ENCODE measurements around the gene FZD7. TPM values are rescaled to one million over a fixed set of nuclear protein-coding genes. Genes with fewer than 3 reads are reported as not detected.

Gene FZD7
- polyA plus RNA-seq, 1 experiment, result 42.9 TPM

GRCh38 chr2:201986463-201986735, 47.3 kb upstream of the FZD7 start:
- no peaks in the 10 kb centered on the region for H3K27me3 ChIP-seq (ENCODE audit: control insufficient read depth, insufficient read depth, low read length)
- DNase-seq (ENCODE audit: low read depth, low spot score), result no peak

GRCh38 chr2:201987426-201987825, 46.2 kb upstream of the FZD7 start:
- DNase-seq (ENCODE audit: low read depth, low spot score), result no peak
- POLR2A ChIA-PET, result no interaction called here
- H3K9me3 ChIP-seq (ENCODE audit: control insufficient read depth, insufficient read depth, low read length), result no peaks in the 10 kb centered on the region
- H3K27me3 ChIP-seq (ENCODE audit: control insufficient read depth, insufficient read depth, low read length), result no peaks in the 10 kb centered on the region
- no peak overlapping the region for H3K27ac ChIP-seq (ENCODE audit: low read depth, low read length)
- no peak for TF ChIP-seq CTCF (IDR thresholded peaks at IDR 0.05; ENCODE audit: low read depth, low read length)
- no peak overlapping the region for H3K4me3 ChIP-seq (ENCODE audit: low read depth, low read length)
- CTCF ChIA-PET, result no interaction called here

More at GRCh38 chr2:201986463-201986735, 47.3 kb upstream of the FZD7 start:
- Histone ChIP-seq H3K4me3 (ENCODE audit: low read depth, low read length) (no peak overlapping the region), H3K27ac (ENCODE audit: low read depth, low read length) (no peak overlapping the region), H3K9me3 (ENCODE audit: control insufficient read depth, insufficient read depth, low read length) (no peaks in the 10 kb centered on the region)
- no peak for TF ChIP-seq CTCF (IDR thresholded peaks at IDR 0.05; ENCODE audit: low read depth, low read length)
- CTCF ChIA-PET, result no interaction called here
- POLR2A ChIA-PET, result no interaction called here

GRCh38 chr2:201990069-201990468, 43.6 kb upstream of the FZD7 start:
- Histone ChIP-seq H3K9me3 (ENCODE audit: control insufficient read depth, insufficient read depth, low read length) (no peaks in the 10 kb centered on the region), H3K4me3 (ENCODE audit: low read depth, low read length) (no peak overlapping the region), H3K27me3 (ENCODE audit: control insufficient read depth, insufficient read depth, low read length) (no peaks in the 10 kb centered on the region), H3K27ac (ENCODE audit: low read depth, low read length) (no peak overlapping the region)
- TF ChIP-seq CTCF (IDR thresholded peaks at IDR 0.05; ENCODE audit: low read depth, low read length), result no peak
- ChIA-PET POLR2A (no interaction called here), CTCF (no interaction called here)
- no peak for DNase-seq (ENCODE audit: low read depth, low spot score)

- DNase-seq (ENCODE audit: low read depth, low spot score), result no peak
- Histone ChIP-seq H3K27me3 (ENCODE audit: control insufficient read depth, insufficient read depth, low read length) (no peaks in the 10 kb centered on the region), H3K4me3 (ENCODE audit: low read depth, low read length) (no peak overlapping the region), H3K27ac (ENCODE audit: low read depth, low read length) (no peak overlapping the region), H3K9me3 (ENCODE audit: control insufficient read depth, insufficient read depth, low read length) (no peaks in the 10 kb centered on the region)
- no peak for TF ChIP-seq CTCF (IDR thresholded peaks at IDR 0.05; ENCODE audit: low read depth, low read length)
- POLR2A ChIA-PET, result no interaction called here
- CTCF ChIA-PET, result no interaction called here
Measured at GRCh38 chr2:201992960-201993359, 40.7 kb upstream of the FZD7 start.

GRCh38 chr2:201994973-201995638, 38.5 kb upstream of the FZD7 start:
- H3K9me3 ChIP-seq (ENCODE audit: control insufficient read depth, insufficient read depth, low read length), result no peaks in the 10 kb centered on the region
- no peaks in the 10 kb centered on the region for H3K27me3 ChIP-seq (ENCODE audit: control insufficient read depth, insufficient read depth, low read length)
- no peak for TF ChIP-seq CTCF (IDR thresholded peaks at IDR 0.05; ENCODE audit: low read depth, low read length)
- DNase-seq (ENCODE audit: low read depth, low spot score), result no peak
- H3K27ac ChIP-seq (ENCODE audit: low read depth, low read length), result no peak overlapping the region
- H3K4me3 ChIP-seq (ENCODE audit: low read depth, low read length), result no peak overlapping the region
- ChIA-PET POLR2A (no interaction called here), CTCF (no interaction called here)

Data from AG04450 (cell line).